HAP-1 (cell line): Measurements from ENCODE around the gene ADH1C.

Experiments used
- DNase-seq, 2 experiments: peaks; one replicate each; pipeline ENCODE4 v3.0.0-alpha.2; 2016 to 2020; ENCODE audit warnings: low spot score in 2 of 2
- H3K27me3 ChIP-seq: fragments of 250-450 bp; sonication (Bioruptor Pico); 2 replicates; pipeline ENCODE4 v1.5.1; 2020; ENCODE audit warnings: low read depth, mild to moderate bottlenecking, moderate library complexity
- H3K36me3 ChIP-seq: fragments of 250-450 bp; sonication (Bioruptor Pico); replicated peaks from 2 replicates; pipeline ENCODE4 v1.5.1; 2020; ENCODE audit warnings: mild to moderate bottlenecking
- H3K4me1 ChIP-seq: fragments of 250-450 bp; sonication (Bioruptor Pico); 2 replicates; pipeline ENCODE4 v1.5.1; 2020; ENCODE audit warnings: mild to moderate bottlenecking
- H3K4me3 ChIP-seq: fragments of 250-450 bp; sonication (Bioruptor Pico); 2 replicates; pipeline ENCODE4 v1.5.1; 2020; ENCODE audit warnings: mild to moderate bottlenecking, moderate library complexity
- H3K9me3 ChIP-seq: fragments of 250-450 bp; sonication (Bioruptor Pico); 2 replicates; pipeline ENCODE4 v1.5.1; 2020; ENCODE audit warnings: mild to moderate bottlenecking, moderate library complexity
- in situ Hi-C: fragments of 300-500 bp; cut with MboI; formaldehyde crosslinking; loops from 3 replicates; pipeline ENCODE4 v1.14.3; 2020; ENCODE audit warnings: low sequenced_read_pairs, inconsistent platforms, mixed read lengths

Gene ADH1C

DNA sequence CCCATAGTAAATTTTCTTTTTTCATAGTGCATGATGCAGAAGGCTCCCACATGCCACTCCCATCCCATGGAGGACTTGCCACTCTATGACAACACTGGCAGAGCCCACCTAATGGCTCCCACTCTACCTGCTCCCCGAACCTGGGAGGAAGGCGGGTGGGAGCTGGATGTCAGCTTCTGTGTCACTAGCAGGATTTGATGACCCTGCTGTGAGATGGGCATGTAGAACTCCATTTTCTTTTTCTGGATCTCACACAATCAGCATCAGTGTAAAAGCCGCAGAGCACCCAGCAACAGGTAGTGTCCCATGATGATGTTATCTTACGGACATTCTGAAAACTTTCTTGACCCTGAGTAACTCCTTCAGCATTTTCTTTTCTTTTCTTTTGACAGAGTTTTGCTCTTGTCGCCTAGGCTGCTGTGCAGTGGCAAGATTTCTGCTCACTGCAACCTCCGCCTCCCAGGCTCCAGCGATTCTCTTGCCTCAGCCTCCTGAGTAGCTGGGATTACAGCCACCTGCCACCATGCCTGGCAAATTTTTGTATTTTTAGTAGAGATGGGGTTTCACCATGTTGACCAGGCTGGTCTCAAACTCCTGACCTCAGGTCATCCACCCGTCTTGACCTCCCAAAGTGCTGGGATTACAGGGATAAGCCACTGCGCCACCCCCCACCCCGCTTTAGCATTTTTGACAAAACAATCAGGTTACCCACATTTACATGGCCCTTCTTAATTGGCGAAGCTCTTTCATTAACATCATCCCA, 46.7 kb downstream of the ADH1C start:
- H3K27me3 ChIP-seq: peaks cover 2% of the 10 kb centered on the region; the same call in 1 of the 2 replicates
- in situ Hi-C loops: no loop called here
- H3K9me3 ChIP-seq: no peaks in the 10 kb centered on the region
- no peaks in the 10 kb centered on the region for H3K36me3 ChIP-seq
- no peak for DNase-seq
- no peak overlapping the region for H3K4me3 ChIP-seq
- peaks cover 4% of the 10 kb centered on the region; the same call in 1 of the 2 replicates for H3K4me1 ChIP-seq

DNA sequence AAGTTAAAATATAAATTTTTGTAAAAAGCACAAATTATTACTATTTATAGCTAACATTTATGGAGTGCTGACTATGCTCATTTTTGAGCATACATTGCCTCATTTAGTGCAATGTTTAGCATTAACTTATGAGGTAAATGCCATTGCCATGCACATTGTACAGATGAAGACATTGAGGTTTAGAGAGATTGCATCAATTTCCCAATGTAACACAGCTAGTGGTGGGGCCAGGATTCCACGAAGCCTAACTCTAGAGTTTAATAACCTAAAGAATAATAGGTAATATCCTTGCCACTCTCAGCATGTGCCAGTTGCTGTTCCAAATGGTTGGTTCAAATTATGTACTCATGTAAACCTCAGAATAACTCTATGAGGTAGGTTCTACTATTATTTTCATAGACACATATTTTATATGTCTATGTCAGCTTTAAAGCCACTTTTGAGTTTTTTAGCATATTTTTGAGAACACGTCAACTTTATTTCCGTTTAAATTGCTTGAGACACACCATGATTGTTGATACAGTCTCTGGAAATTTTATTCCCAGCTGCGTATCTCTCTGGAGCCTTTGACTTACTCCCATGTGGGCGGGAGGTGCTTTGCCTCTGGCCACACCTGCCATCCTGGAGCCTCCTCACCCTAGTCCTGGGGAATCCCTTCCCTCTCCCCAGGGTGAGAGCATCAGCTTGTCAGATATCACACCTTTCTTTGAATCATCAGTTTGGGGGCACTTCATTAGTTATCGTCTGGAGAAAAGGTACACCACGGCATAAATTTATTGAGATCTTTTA, 51.0 kb downstream of the ADH1C start:
- DNase-seq: no peak

DNA sequence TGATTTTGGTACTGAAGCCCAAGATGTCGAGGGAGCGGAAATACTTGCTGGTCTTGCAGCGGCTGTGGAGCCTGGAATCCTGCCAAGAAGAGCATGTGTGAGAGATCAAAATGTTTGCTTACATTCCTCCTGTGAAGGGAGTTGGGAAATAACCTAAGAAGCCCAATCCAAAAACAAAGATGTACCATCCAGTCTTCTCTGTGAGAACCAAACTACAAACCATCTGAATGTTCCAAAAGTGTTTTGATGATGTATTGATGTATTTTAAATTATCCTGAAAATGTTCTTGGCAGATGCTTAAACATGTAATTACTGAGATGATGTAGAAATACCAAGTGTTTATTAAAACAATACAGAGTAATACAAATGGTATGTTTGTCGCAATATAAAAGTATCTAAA, 51.6 kb downstream of the ADH1C start:
- Histone ChIP-seq H3K4me1 (no peaks in the 10 kb centered on the region), H3K9me3 (no peaks in the 10 kb centered on the region), H3K36me3 (no peaks in the 10 kb centered on the region), H3K4me3 (no peak overlapping the region), H3K27me3 (no peaks in the 10 kb centered on the region)
- in situ Hi-C loops: no loop called here
- DNase-seq: peak in 1 of 2 experiments; percentile 14

More for the DNA sequence above, 51.0 kb downstream of the ADH1C start:
- Histone ChIP-seq H3K9me3 (no peaks in the 10 kb centered on the region), H3K4me1 (peaks cover 4% of the 10 kb centered on the region; the same call in 1 of the 2 replicates), H3K36me3 (no peaks in the 10 kb centered on the region), H3K27me3 (no peaks in the 10 kb centered on the region), H3K4me3 (no peak overlapping the region)
- in situ Hi-C loops: no loop called here

DNA sequence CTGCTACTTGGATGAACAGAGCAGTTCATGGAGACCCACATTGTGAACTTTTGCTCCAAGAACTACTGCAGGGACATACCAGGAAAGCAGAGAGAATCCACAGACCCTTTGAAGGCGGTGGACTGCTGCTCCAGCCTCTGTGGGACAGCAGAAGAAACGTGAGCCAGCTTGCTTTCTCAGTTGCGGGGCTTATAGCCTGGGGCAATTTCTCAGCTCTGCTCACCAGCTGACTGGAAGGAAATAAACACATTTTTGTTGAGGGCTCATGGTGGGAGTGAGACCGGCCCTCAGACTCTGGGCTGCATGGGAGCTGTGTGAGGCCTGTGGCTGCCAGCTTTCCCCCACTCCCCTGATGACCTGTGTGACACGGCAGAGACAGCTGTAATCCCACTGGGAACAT, 59.2 kb downstream of the ADH1C start:
- no peaks in the 10 kb centered on the region for H3K4me1 ChIP-seq
- no peaks in the 10 kb centered on the region for H3K36me3 ChIP-seq
- no peaks in the 10 kb centered on the region for H3K27me3 ChIP-seq
- in situ Hi-C loops: no loop called here
- H3K4me3 ChIP-seq: no peak overlapping the region
- no peak for DNase-seq
- H3K9me3 ChIP-seq: no peaks in the 10 kb centered on the region

DNA sequence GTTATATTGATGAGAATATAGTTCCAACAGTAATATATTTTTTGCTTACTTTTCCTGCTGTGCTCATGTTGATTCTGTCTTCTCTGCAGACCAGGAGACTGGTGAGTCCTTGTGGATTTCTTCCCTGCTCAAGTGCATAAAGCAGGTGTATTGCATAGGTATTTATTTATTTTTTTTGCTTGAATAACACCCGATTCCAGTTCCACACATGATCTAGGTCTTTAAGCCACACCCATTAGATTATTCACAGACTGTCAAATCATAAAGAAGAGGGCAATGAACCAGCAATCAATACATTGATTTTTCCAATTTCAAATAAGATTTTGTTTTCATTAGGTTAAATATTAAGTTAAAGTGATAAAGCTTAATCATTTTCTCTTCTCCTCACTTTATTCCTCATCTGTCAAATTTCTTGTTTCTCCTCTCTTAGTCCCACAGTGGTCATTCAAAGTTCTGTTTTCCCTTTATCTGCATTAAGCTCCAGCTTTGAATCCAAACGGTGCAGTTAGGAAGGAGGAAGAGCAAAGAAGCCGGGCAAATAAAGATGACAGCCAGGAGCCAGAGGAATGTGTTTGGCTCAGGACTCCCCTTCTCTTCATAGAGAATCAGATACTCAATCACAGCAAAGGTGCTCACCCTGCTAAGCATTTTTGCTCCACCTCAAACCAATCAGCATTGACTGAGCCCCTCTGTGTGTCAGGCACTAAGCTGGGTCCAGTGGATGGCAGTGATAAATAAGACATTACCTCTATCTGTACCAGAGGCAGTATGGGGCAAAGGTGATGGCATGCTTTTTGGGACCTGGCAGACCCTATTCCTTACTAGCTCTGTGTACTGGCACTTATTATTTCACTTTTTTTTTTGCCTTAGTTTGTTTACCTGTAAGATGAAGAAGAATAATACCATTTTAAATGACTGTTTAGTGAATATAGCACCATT, 61.4 kb downstream of the ADH1C start, which contains the start of gene ADH1A:
Gene ADH1A (minus strand): TSS at position 138 of the 939 bp plus-strand sequence. CDS start 71 bp downstream, at position 67.
- H3K36me3 ChIP-seq: no peaks in the 10 kb centered on the region
- no peaks in the 10 kb centered on the region for H3K27me3 ChIP-seq
- H3K9me3 ChIP-seq: no peaks in the 10 kb centered on the region
- no peaks in the 10 kb centered on the region for H3K4me1 ChIP-seq
- no peak within 1 kb of the TSS for H3K4me3 ChIP-seq
- in situ Hi-C loops: no loop called here
- DNase-seq: no peak
